T-helper 2 cell (primary cell): ENCODE results near the gene CCSER2.

Source experiments
- DNase-seq, 5 experiments: peaks; one replicate each; pipeline versions ENCODE4 v3.0.0 to v3.0.0-alpha.2; 2012 to 2022
- total RNA-seq, 2 donors: gene quantifications; one replicate each; lab custom pipeline; 2026; lab: John Stamatoyannopoulos, UW

The CCSER2 gene
- 102 to 201 reads per million in 2 donors for total RNA-seq

- peak; percentile 83 to 90 (median 87) for DNase-seq
Measured at GRCh38 chr10:84328418-84329195, at the start of gene CCSER2. Gene CCSER2, plus strand, starts transcription at chr10:84328589. Its CDS starts 42,464 bp downstream, at chr10:84371053.

GRCh38 chr10:84279876-84280475 is 48.4 kb upstream of the CCSER2 start:
- DNase-seq: peak in 1 of 5 experiments; percentile 11

- no peak for DNase-seq
Measured at GRCh38 chr10:84286695-84287094, 41.7 kb upstream of the CCSER2 start.

- DNase-seq: no peak
Measured at GRCh38 chr10:84288151-84288550, 40.2 kb upstream of the CCSER2 start.

GRCh38 chr10:84289521-84290200 is 38.7 kb upstream of the CCSER2 start:
- no peak for DNase-seq

GRCh38 chr10:84290235-84290634 is 38.2 kb upstream of the CCSER2 start:
- DNase-seq: no peak

GRCh38 chr10:84291384-84291783 is 37.0 kb upstream of the CCSER2 start:
- DNase-seq: peak in 1 of 5 experiments; percentile 27

GRCh38 chr10:84292502-84292901 is 35.9 kb upstream of the CCSER2 start:
- DNase-seq: no peak

- no peak for DNase-seq
Measured at GRCh38 chr10:84293171-84293570, 35.2 kb upstream of the CCSER2 start.

- peak in 2 of 5 experiments; percentile 15 to 88 for DNase-seq
Measured at GRCh38 chr10:84293574-84294016, 34.8 kb upstream of the CCSER2 start.

GRCh38 chr10:84294766-84295447 is 33.5 kb upstream of the CCSER2 start:
- peak in 1 of 5 experiments; percentile 54 for DNase-seq

GRCh38 chr10:84296091-84296981 is 32.1 kb upstream of the CCSER2 start:
- no peak for DNase-seq

GRCh38 chr10:84298057-84298456 is 30.3 kb upstream of the CCSER2 start:
- no peak for DNase-seq

- no peak for DNase-seq
Measured at GRCh38 chr10:84302223-84302622, 26.2 kb upstream of the CCSER2 start.

- DNase-seq: peak in 1 of 5 experiments; percentile 48
Measured at GRCh38 chr10:84306751-84307384, 21.5 kb upstream of the CCSER2 start.

- DNase-seq: no peak
Measured at GRCh38 chr10:84308021-84308420, 20.4 kb upstream of the CCSER2 start.

- peak in 2 of 5 experiments; percentile 12 to 66 for DNase-seq
Measured at GRCh38 chr10:84308481-84309304, 19.7 kb upstream of the CCSER2 start.

- no peak for DNase-seq
Measured at GRCh38 chr10:84310470-84310869, 17.9 kb upstream of the CCSER2 start.

- DNase-seq: no peak
Measured at GRCh38 chr10:84311576-84311975, 16.8 kb upstream of the CCSER2 start.

- DNase-seq: no peak
Measured at GRCh38 chr10:84312816-84313215, 15.6 kb upstream of the CCSER2 start.
